NCI-H1417 (cell line): ENCODE data around the gene RACK1.
"Not testable (repeated sequence)": the region's sequence is repeated elsewhere in the genome, so short reads cannot be mapped to it uniquely, and the experiment has no call there.

Experiments used
- DNase-seq, 3 experiments: peaks; one replicate each; lab custom pipeline; 2025; lab: John Stamatoyannopoulos, UW

Gene RACK1

GRCh38 chr5:181233088-181233800 lies 10.5 kb downstream of the RACK1 start:
- no peak for DNase-seq

- no peak for DNase-seq
Observed at GRCh38 chr5:181232593-181232992, 11.1 kb downstream of the RACK1 start.

GRCh38 chr5:181231432-181231831 lies 12.3 kb downstream of the RACK1 start:
- DNase-seq = no peak

GRCh38 chr5:181230551-181230950 lies 13.2 kb downstream of the RACK1 start:
- no peak for DNase-seq

GRCh38 chr5:181229996-181230395 lies 13.7 kb downstream of the RACK1 start:
- DNase-seq = no peak

DNA sequence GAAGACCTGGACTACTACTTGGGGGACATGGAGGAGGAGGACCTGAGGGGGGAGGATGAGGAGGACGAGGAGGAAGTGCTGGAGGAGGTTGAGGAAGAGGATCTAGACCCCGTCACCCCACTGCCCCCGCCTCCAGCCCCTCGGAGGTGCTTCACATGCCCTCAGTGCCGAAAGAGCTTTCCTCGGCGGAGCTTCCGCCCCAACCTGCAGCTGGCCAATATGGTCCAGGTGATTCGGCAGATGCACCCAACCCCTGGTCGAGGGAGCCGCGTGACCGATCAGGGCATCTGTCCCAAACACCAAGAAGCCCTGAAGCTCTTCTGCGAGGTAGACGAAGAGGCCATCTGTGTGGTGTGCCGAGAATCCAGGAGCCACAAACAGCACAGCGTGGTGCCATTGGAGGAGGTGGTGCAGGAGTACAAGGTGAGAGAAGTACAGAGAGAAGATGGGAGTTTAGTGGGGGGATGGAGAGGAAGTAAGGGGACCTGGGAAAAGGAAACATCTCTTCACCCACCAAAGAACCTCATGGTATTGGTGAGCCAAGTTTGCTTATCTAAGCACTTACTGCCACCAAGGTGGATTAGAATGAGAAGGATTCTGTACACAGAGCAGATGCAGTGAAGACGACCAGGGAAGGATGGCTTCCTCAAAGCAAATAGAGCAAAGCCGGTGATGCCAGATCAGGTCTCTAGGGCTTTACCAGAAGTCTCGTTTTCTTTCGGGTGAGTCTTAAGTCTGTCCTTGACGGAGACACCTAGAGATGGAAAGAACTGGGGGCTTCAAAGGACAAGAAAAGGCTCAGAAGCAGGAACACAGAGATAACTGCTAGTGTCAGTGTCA lies 19.1 kb downstream of the RACK1 start:
- no peak for DNase-seq

GRCh38 chr5:181223729-181224389 lies 19.8 kb downstream of the RACK1 start:
- no peak for DNase-seq

GRCh38 chr5:181223058-181223728 lies 20.5 kb downstream of the RACK1 start, which contains the start of gene TRIM41:
Gene TRIM41, plus strand, starts transcription at chr5:181223281. Its CDS starts 719 bp downstream, at chr5:181224000.
- no peak for DNase-seq

DNA sequence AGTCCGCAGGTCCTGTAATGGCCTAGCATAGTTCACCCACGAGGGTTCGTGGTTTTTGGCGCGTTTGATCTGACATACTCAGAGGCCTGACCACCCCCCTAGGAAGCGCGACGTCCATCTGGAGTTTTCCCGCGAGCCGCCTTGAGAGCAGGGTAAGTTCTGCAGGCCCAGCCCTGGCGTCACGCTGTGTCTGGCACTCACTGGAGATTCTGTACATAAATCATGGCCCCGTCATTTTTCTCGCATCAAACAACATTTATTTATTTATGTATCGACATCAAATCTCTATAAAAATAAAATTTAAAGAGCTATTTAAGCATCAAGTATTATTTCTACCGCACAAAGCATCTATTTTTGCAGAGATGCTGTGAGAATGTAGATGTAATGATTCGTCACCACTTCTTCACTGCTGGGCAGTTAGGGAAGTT lies 21.1 kb downstream of the RACK1 start:
- no peak for DNase-seq

GRCh38 chr5:181221792-181222629 lies 21.7 kb downstream of the RACK1 start:
- DNase-seq = no peak

DNA sequence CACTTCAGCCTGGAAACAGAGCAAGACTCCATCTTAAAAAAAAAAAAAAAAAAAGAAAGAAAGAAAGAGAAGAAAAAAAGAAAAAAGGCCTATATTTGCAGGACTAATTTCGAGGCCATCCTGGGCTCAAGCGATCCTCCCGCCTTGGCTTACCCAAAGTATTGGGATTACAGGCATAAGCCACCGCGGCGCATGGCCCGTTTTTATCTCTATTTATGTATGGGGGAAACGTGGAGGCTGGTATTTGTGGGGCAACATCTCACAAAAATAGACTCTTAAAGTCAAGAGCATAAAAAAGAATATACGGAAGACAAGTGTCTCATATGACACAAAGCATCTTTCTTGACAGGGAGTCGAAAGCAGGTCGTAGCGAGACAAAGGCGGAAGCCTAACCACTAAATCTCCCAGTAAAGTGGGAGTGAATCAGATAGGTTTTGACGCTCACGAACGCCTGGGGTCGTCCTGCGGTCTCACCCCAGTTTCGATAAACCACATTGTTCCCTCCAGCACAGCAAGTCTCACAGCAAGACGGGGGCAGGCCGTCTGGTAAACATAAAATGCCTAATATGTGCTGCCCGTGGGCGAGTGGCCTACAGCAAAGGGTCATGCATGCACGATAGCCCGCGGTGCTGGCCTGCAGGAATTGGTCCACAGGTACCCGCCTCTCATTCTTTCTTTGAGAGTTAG lies 22.5 kb downstream of the RACK1 start:
- DNase-seq = no peak

GRCh38 chr5:181220178-181220515 lies 23.6 kb downstream of the RACK1 start:
- DNase-seq = no peak

DNA sequence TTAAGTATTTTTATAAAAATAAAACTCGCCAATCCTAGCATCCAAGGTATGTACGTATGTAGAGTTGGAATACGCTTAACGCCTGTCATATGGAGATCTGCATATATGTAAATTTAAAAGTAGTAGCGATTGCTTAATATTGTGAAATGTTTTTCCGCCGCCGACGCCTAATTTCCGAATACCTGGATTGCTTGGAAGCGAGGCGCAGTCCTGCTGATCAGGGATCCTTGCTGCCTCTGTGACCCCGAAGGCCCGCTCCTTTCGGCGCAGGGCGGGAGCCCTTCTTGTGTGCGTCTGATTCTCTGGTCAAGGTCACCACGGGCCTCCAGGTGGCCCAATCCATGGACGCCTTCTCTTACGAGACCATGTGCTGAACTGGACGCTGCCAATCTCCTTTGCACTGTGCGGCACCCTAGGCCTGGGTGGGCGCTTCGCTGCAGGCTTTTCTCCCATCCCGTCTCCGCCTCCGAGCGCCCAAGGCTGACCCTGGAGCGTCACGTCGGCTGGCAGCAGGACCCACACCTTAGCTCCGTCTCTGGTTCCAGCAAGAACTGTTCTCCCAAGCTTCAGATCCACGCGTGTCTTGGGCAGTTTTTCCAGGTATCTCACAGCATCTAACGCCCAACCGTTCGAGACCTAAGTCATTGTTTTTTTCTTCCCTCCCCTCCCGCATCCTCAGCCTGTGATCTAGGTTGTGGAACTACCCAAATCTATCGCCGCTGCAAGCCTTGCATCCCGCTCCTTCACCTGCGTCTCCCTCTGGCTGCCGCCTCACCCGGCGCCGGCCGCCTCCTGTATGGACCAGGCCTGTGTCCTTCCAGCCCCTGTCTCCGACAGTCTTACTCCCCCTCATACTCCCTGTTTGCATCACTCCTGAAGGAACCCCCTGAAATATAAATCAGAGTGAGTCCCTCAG lies 24.2 kb downstream of the RACK1 start:
- DNase-seq = no peak

DNA sequence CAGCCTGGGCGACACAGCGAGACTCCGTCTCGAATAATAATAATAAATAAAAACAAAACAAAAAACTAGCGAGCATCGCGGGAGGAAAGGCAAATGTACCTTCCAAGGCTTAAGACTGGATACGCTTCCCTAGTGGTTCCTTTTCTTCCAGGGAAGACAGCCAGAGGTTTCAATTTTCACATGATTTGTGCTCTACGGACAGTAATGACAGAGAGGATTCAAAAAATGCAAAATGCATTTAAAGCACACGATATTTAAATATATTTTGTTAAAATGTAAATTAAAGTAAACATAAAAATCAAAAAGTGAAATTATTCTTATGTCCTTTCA lies 24.9 kb downstream of the RACK1 start:
- no peak for DNase-seq

DNA sequence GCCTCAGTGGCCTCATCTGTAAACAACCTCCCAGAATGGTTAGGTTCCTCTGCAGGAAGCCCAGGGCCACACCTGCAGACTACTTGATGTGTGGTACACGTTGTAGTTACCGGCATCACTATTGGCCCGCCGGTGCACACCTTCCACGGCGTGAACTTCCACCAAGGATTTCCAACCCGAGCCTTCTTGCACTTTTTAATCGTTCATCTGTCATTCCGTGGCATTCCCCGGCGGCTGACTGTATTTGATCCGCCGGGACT lies 26.0 kb downstream of the RACK1 start:
- no peak for DNase-seq

- DNase-seq = no peak
Observed at GRCh38 chr5:181217111-181217802, 26.4 kb downstream of the RACK1 start.

DNA sequence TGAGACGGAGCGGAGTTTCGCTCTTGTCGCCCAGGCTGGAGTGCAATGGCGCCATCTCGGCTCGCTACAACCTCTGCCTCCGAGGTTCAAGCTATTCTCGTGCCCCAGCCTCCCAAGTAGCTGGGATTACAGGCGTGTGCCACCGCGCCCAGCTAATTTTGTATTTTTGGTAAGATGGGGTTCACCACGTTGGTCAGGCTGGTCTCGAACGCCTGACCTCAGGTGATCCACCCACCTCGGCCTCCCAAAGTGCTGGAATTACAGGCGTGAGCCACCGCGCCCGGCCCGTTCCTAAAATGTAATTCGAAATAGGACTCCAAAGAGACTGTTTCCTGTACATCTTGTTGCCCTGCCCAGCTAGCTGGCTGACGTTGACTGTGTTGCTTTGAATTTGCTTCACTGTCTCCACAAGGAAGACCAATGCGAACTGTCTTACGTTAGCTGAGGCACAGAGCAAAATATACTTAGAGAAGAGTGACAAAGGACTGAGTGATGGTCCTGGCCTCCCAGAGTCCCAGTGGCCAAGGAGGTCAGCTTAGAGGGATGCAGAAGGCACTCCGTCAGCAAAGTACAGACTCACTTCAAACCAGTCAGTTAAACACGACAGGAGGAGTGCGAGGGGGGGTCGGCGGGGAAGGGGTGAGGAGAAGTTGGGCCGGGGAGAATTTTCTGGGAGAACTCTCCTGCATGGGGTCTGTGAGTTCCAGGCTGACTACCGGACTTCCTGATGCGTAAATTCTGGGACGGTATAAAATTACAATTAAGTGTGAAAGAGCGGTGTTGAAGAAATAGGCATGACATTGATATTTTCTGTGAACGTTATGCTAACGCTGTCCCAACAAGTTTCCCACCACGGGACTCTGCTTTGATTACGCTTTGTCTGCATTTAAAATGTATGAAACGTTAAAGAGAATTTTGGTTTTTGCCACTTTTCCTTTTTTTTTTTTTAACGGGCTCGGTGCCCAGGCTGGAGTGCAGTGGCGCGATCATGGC lies 27.4 kb downstream of the RACK1 start:
- DNase-seq = no peak

DNA sequence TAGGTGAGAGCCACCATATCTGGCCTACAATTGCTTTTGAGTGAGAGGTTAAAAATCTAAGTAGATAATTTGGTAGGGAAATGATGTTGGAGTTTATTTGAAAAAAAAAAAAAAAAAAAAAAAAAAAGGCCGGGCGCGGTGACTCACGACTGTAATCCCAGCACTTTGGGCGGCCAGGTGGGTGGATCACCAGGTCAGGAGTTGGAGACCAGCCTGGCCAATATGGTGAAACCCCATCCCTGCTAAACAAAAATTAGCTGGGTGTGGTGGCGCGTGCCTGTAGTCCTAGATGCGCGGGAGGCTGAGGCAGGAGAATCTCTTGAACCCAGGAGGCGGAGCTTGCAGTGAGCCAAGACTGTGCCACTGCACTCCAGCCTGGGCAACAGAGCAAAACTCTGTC lies 29.5 kb downstream of the RACK1 start:
- DNase-seq = not testable (repeated sequence)
